Activated CD4-positive, CD25-positive, alpha-beta regulatory T cell treated with anti-CD3 and anti-CD28 coated beads, Interleukin-2, amount 50 U/mL, for 16 hours (primary cell): ENCODE data around the gene UAP1L1.

ENCODE experiments used
- DNase-seq: peaks from one replicate; pipeline ENCODE4 v3.0.0-alpha.2; 2020; ENCODE audit warnings: low read depth, low spot score

UAP1L1 gene

GRCh38 chr9:137096785-137097546 lies 19.6 kb downstream of the UAP1L1 start:
- no peak for DNase-seq

DNA sequence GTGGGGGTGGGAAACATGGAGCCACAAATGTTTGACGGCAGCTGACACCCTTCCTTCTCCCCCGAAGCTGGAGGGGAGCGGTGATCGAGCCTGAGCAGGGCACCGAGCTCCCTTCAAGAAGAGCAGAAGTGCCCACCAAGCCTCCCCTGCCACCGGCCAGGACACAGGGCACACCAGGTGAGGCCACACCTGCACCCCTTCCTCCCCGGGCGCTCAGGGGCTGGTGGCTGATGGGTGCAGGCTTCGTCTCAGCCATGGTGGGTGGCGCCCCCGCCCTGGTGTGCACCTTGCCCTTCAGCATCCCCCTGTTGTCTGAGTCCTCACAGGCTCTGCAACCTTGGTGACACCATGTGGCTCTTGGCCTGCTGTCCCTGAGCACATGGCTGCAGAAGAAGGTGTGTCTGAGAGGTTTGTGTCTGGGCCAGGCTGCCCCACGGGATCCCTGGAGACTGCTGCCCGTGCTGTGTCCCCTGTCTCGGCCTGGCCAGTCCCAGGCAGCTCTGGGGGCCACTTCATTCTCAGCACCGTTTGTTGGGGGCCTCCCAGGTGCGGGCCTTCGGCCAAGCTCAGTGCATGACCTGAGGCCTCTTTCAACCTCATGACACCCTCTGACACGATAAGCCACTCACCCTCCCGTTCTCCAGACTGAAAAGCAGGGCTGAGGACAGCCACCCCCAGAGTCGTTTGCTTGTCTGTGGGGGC lies 20.6 kb downstream of the UAP1L1 start:
- DNase-seq = no peak

DNA sequence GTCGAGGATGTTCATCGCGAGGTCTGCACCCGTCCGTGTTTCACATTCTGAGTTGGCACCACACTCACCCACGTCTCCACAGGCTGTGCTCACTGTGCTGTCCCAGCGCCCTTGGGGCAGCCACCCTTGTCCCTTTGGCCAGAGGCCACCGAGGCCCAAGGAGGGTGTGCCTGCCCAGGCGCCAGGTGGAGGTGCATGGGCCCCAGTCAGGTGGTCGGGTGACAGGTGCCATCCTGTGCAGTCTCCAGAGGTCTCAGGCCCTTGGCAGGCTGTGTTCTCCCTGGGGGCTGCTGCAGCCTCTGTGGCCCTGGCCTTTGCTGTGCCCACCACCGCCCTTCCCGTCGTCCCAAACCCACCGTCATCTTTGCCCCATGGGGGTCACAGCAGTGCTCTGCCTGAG lies 21.9 kb downstream of the UAP1L1 start:
- no peak for DNase-seq

DNA sequence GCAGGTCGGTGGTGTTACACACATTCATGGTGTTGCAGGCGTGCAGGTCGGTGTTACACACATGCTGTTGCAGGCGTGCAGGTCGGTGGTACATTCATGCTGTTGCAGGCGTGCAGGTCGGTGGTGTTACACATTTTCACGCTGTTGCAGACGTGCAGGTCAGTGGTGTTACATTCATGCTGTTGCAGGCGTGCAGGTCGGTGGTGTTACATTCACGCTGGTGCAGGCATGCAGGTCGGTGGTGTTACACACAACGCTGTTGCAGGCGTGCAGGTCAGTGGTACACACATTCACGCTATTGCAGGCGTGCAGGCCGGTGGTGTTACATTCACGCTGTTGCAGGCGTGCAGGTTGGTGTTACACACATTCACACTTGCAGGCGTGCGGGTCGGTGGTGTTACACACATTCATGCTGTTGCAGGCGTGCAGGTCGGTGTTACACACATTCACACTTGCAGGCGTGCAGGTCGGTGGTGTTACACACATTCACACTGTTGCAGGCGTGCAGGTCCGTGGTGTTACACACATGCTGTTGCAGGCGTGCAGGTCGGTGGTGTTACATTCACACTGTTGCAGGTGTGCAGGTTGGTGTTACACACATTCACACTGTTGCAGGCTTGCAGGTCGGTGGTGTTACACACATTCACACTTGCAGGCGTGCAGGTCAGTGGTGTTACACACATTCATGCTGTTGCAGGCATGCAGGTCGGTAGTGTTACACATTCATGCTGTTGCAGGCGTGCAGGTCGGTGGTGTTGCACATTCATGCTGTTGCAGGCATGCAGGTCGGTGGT lies 26.1 kb downstream of the UAP1L1 start:
- no peak for DNase-seq

- no peak for DNase-seq
Observed at GRCh38 chr9:137105814-137106661, 28.7 kb downstream of the UAP1L1 start.

- no peak for DNase-seq
Observed at GRCh38 chr9:137106662-137107250, 29.4 kb downstream of the UAP1L1 start.

GRCh38 chr9:137107312-137107921 lies 30.1 kb downstream of the UAP1L1 start:
- DNase-seq = no peak

DNA sequence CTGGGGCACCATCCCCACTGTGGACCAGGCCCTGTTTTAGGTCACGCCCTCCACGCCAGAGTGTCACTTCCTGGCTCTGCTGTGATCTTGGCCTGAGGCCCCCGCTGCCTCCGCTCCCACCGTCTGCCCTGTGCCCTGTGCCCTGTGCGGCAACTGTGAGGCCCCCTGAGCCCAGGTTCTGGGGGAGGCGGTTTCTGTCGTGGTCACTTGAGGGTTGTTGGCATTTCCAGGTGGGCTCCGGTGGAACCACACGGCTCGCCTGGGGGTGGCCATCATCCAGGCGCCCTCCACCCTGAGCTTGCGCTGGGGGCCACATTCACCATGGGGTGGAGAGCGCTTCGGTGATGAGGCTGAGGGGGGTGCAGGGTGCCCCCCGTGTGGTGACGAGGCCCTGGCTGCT lies 30.7 kb downstream of the UAP1L1 start:
- no peak for DNase-seq

GRCh38 chr9:137108608-137109249 lies 31.4 kb downstream of the UAP1L1 start:
- DNase-seq = no peak

GRCh38 chr9:137109250-137110146 lies 32.2 kb downstream of the UAP1L1 start:
- no peak for DNase-seq

GRCh38 chr9:137110147-137110910 lies 33.0 kb downstream of the UAP1L1 start:
- no peak for DNase-seq

- no peak for DNase-seq
Observed at GRCh38 chr9:137110911-137111787, 33.8 kb downstream of the UAP1L1 start.

DNA sequence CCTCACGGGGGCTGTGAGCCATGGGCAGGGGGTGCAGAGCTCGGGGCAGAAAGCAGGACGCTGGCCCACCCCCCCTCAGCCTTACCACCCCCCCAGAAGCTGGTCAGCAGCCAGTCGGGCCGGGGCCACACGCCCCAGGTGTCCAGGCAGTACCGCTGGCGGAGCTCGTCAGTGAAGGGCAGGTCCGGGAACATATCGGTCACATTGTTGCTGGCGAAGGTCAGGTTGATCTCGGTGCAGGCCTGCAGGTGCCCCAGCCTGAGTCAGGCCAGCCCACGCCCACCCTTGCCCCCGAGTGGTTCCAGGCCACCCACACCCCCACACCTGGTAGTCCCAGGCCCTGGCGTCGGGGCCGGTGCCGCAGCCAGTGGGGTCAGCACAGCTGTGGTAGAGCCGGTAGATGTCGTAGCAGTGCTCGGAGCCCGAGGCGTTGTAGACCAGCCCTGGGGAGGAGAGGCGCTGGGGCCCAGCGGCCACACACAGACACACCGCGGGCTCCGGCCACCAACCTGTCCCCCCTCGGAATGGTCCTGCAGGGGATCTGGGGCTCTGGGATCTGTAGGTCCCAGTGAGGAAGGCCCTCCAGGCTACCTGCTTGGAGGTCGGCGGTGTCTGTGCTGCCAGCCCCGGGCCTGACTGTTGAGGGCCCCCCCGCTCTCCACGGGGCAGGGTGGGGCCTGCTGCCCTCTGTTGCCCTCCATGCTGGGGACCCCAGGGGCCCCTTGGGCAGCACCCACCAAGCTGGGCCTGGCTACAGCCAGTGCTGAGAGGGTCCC lies 34.7 kb downstream of the UAP1L1 start:
- DNase-seq = no peak

GRCh38 chr9:137112564-137113384 lies 35.5 kb downstream of the UAP1L1 start:
- DNase-seq = no peak

- no peak for DNase-seq
Observed at GRCh38 chr9:137113385-137114159, 36.3 kb downstream of the UAP1L1 start.
